Myocyte (in vitro differentiated cells): ENCODE results near the gene PRR7. TPM values are rescaled to one million over a fixed set of nuclear protein-coding genes. Genes with fewer than 3 reads are reported as not detected.
A peak's percentile ranks its signal among the peaks of the same experiment; 100 is the strongest.
"Not testable (repeated sequence)": the region's sequence is repeated elsewhere in the genome, so short reads cannot be mapped to it uniquely, and the experiment has no call there.

ENCODE experiments used
- DNase-seq: peaks from one replicate; pipeline ENCODE4 v3.0.0-alpha.2; 2012; ENCODE audit warnings: low read depth
- total RNA-seq: library from RNA; depleted of rRNA; stranded (reverse); fragments of >200 nt; gene quantifications from 2 replicates; pipeline ENCODE4 v1.2.3, GENCODE V29; 2014

The PRR7 gene
- total RNA-seq, 1 donor from 2014 or later: 23.1 TPM

DNA sequence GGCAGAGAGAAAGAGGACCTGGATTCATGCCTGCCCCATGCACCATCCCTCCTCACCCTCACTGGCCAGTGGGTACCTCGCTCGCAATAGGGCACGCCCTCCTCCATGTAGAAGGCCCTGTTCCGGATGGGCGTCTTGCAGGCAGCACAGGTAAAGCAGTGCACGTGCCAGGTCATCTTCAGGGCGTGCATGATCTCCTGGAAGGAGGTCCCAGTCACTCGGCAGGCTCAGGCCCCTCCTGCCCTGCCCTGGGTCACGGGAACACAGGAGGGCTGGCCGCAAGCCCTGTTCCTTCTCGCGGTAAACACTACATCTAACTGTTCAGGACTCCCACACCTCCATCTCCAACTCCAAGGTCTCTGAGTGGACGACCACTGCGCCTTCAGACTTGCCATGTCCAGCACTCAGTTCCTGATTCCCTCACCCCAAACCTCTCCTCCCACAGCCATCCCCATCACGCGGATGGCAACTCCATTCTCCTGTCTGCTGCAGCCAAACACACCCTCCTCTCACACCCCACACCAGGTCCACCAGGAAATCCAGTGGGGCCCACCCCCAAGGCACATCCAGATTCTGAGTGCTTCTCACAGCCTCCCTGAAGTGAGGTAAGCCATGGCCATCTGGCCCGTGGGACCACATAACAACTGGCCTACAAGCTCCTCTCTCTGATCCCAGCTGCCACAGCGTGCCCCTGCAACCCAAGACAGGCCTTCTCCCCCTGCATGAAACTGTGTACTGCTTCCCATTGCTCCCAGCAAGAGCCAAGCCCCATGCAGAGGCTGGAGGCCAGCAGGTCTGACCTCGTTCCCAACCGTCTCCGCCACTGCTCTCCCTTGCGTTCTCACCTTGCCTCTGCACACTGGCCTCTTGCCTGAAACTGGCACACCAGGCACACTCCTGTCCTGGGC is 37.6 kb downstream of the PRR7 start:
- DNase-seq: peak; percentile 88

DNA sequence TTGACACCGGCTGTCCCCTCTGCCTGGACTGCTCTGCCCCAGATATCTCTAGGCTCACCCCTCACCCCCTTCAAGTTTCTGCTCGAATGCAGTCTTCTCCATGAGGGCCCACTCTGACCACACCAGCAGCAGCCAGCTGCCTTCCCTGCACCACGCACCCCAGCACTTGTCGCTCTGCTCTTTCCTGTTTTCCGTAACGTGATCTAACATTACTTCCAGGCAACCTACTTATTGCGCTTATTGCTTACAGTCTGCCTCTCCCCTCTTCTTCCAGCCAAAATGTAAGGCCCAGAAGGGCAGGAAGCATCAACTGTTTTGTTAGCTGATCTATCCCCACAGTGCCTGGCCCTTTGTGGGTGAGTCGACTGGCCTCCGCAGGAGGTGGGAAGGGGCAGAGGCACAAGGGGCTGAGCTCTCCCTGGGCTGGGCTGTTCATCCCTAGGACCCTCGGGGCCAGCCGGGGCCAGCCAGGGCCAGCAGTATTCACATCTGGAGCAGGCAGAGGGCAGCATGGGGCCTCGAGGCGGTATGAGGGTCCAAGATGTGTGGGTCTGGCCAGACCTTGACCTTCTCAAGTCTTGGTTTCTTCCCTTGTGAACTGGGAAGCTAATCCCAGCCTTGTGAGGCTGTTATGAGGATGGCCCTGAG is 38.4 kb downstream of the PRR7 start:
- DNase-seq: peak; percentile 62

DNA sequence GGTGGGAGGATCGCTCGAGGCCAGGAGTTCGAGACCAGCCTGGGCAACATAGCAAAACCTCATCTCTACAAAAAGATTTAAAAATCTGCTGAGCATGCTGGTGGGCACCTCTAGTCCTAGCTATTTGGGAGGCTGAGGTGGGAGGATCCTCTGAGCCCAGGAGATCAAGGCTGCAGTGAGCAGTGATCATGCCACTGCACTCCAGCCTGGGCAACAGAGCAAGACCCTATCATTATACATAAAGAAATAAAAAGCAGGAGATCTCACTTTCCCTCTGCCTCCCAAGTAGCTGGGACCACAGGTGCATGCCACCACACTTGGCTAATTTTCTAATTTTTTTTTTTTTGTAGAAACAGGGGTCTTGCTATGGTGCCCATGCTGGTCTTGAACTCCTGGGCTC is 39.1 kb downstream of the PRR7 start:
- DNase-seq: not testable (repeated sequence)

DNA sequence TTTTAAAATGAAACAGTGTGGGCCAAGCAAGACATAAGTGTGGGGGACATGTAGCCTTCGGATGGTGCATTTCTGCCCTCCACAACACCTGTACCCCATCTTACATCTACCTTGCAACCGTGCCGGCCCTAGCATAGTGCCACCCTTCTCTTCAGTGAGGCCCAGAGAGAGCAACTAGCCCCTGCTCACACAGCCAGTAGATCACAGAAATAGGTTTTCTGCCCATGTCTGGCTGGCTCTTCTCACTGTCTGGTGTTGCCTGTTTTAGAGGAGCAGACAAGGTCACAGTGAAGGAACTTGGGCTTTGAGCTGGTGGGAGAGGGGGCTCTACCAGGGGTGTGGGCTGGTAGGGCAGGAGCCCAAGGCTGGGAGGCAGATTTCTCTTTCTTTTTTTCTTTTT is 39.6 kb downstream of the PRR7 start:
- DNase-seq: no peak

DNA sequence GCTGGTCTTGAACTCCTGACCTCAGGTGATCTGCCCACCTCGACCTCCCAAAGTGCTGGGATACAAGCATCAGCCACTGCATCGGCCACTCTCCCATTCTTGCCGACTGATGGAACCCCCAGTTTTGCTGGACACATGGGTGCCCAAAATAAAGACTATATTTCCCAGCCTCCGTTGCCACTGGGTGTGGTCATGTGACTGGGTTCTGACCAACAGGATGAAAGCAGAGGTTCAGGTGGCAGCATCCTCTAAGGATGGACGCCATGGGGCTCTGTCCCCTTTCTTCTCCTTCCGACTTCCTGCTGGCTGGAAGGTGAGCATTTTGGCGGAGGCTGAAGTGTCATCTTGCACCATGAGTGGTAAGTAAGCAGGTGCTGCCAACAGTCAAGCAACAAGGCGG is 40.5 kb downstream of the PRR7 start:
- no peak for DNase-seq

DNA sequence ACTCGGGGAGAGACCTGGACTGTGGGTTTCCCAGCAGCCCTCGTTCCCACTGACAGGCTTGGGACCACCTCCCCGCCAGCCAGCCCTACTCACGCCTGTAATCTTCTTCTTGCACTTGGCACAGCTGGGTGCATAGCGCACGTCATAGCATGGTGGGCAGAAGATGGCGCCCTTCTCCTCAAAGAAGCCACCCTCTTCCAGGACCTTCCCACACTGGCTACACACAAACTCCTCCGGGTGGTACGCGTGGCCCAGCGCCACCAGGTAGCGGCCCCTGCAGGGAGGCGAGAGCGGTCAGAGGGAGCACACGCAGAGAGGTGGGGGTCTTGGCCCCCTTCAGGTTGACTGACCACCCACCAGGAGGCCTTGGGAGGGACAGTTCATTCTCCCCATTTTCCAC is 41.4 kb downstream of the PRR7 start:
- no peak for DNase-seq

DNA sequence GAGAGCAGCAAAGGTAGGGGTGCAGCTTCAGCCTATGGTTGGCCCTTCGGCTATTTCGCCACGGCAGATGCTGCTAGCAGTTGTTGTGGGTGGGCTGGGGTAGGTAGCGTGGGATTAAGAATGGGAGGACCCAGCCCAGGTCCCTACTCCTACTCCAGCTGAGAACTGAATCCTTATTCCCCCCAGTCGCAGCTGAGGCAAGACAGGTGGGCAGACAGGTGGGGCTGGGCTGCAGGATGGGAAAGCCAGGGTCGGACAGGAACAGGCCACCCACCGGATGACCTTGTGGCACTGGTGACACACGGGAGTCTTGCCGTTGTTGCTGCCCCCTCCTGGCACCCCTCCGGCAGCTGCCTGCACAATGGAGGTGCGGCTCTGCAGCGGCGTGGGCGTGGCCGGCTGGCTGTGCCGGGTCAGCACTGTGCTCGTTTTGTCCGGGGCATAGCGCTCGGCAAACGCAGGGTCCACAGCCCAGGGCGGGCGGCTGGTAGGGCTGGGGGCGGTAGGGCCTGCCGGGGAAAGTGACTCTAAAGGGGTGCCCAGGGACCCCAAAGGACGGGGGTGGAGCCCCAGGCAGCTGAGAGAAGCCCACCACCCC is 42.6 kb downstream of the PRR7 start:
- DNase-seq: no peak

DNA sequence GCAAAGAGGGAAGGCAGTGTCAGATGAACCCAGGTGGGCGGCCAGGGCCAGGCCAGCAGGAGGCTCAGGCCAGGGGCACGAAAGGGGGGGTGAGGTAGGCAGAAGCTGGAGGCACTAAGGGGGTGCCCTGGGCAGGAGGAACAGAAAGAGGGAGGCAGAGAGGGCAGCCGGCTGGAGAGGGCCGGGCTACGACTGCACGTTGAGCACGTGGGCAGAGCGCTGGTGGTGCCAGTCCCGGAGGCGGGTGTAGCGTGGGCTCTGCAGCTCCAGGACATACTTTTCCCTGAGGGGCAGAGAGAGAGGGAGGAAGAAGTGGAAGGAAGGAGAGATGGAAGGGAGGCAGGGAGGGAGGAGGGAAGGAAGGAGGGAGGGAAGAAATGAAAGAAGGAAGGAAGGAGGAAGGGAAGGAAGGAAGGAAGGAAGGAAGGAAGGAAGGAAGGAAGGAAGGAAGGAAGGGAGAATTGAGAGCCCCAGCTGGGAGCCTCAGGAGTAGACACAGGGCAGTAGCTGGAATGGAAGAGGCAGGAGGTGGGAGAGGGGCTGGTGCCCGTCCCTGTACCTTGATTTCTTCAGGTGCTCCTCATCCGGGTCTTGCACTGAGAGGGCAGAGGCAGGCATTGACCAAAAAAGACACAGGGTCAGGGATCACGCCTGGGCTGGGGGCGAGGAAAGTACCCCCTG is 43.8 kb downstream of the PRR7 start:
- no peak for DNase-seq

DNA sequence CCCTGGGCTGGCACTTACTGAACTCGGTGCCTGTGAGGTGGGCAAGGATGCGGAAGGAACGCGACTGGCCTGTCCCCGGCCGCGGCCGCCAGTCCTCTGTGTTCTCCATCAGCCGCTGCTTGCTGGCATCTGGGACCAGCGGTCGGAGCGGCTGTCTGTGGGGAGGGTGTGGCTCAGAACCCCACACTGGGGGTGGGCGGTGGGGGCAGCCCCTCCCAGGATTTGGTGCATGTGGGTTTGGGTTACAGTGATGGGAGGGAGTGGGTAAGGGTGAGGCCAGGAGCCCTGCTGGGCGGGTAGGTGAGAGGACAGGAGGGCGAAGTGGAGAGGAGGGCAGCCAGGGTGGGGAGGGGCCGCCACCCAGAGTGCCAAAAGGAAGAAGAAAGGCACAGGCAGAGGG is 44.4 kb downstream of the PRR7 start:
- DNase-seq: no peak

DNA sequence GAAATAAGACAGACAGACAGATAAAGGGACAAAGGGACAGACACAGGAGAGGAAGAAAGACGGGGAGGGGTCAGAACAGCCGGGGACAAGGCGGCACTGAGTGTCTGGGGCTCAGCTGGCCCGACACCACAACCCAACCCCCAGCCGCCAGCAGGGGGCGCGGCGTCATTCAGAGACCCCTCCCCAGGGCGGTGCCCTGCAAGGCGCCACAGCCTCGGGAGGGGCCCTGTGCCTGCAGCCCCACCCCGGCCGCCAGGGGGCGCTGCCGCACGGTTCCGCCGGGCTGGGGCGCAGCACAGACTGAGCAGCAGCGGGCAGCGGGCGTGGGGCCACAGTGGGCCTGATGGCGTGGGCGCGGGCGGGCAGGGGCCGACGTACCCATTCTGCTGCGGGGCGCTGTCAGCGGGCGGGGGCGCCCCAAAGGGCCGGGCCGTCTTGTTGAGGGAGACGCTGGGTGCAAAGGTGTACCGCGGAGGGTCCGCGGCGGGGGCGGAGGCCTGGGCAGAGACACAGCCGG is 44.9 kb downstream of the PRR7 start:
- DNase-seq: no peak

DNA sequence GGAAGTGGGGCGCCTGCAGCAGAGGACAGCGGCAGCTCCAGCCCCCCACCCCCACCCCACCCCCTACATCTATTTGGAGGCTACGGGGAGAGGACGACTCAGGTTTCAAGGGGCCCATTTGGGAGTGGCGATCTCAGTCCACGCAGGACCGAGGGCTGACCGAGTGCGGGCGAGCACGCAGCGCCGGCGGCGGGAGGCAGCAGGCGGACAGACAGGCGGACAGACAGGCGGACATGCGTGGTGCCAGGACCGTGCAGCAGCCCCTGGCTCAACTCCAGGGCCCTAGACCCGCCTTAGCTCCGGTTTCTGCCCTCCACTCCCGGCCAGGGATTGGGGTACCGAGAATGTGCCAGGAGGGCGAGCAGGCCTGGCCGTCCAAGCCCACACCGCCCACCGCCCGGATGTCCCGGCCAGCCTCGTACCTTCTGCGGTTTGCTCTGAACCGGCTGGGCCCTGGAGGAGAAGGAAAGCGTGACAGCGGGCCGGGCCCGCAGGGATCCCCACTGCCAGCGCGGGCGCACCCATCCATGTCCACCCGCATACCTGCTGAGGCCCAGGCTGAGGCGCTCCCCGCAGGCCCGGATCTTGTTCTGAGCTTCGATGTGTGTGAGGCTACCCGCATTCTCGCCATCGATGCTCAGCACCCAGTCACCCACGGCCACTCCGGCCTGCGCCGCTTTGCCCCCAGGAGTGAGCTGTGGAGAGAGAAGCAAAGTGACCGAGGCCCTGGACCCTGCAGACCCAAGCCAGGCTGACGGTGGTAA is 45.6 kb downstream of the PRR7 start:
- DNase-seq: no peak

DNA sequence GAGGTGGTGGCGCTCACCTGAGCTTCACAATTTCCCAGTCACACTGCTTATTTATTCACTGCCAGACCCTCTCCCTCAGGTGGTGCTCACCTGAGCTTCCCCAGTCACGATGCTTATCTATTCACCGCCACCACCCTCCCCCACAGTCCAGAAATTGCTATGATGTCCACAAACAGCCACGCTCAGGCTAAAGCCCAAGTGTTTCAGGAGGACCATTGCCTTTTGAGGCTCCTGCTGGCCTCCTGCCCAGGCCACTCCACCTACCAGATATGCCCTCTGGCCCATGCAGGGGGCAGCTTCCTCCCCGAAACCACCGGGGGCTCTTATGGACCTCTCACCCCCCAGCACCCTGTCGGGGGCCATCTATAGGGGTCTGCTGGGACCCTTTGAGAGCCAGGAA is 46.2 kb downstream of the PRR7 start:
- no peak for DNase-seq

DNA sequence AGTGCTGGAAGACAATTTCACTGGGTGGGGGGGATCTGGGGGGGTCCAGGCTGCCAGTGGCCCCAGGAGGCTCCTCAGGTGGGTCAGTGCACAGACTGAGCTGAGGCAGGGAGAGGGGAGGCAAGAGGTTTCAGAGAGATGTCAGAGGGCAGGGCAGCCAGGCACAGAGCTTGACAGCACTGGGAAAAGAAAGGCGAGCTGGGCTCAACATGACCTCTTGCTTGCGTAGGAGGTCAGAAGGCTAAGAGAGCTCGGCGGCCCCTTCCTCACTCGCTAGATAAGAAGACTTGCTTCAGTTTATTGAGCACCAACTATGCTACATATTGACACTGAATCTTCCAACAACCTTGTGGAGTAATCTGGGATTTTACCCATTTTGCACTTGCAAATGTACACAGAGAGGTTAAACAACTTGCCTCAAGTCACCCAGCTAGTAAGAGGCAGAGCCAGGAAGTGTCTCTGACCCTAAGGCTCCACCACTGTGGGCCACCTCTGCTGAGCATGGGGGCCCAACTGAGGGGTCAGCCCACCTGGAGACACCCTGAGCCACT is 47.3 kb downstream of the PRR7 start:
- DNase-seq: no peak

DNA sequence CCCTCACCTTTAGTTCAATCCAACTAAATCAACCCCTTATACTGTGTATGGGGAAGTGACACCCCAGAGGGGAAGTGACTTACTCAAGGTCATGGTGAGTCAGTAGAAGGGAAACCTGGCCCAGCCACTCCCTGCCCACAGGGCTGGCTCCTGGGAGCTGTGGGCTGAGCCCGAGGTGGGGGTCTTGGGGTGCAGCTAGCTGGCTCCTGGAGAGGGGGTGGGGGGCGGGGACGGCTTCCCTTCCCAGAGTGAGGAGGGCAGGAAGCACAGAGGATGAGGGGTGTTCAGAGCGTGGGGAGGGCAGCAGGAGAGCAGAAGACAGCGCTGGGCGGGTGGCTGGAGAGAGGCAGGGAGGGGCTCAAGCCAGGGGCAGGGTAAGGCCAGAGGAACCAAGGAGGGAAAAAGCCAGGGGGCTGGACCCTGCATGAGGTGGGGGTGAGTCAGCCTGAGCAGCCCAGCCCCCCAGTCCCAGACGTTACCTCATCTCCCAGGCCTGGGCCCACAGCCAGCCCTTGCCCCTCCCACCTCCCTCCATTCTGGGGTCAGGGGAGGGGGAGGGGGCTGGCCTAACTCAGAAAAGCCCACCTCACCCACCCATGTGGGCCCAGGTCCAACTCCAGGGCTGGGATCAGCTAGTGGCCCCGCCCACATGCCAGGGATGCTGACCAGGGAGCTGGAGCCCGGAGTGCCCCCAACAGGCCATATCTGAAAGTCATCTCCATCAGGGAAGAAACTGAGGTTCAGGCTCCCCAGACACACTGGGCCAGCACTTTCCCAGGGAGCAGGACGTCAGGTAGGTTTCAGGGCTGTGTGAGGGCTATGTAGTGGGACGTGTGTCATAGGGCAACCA is 48.0 kb downstream of the PRR7 start:
- peak; percentile 85 for DNase-seq

DNA sequence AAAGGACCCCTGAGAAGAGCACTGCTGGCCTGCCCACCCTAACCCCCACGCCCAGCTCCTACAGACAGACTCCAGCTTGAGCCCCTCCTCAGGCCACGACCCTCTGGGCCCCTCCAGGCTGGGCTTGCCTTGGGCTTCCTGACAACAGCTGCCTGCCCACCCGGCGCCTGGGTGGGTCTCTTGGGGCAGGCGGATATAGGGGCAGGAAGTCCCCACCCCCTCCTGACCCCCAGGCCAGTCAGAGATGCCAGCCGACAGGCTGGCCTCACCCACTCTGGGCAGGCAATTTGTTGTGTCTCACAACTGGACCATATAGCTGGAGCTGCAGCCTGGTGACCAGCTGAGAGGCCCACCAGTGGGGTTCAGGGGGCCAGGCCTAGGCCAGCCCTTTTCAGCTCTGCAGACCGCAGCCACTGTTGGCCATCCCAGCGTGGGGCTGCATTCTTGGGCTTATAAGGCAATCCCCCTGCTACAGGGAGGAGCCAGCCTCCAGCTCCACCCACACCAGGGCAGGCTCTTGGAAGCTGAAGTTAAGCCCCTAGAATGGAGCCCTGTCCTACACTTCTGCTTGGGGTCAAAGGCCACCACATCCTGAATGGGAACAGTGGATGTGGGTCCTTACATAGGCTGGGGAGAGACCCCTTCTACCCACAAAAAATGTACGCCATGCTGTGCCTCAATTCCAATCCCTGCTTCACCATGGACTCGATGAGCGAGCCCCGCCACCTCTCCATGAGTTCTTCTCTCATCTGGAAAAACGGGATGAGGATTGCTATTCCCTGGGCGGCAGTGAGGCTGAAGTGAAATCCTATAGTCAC is 48.8 kb downstream of the PRR7 start:
- peak; percentile 98 for DNase-seq

DNA sequence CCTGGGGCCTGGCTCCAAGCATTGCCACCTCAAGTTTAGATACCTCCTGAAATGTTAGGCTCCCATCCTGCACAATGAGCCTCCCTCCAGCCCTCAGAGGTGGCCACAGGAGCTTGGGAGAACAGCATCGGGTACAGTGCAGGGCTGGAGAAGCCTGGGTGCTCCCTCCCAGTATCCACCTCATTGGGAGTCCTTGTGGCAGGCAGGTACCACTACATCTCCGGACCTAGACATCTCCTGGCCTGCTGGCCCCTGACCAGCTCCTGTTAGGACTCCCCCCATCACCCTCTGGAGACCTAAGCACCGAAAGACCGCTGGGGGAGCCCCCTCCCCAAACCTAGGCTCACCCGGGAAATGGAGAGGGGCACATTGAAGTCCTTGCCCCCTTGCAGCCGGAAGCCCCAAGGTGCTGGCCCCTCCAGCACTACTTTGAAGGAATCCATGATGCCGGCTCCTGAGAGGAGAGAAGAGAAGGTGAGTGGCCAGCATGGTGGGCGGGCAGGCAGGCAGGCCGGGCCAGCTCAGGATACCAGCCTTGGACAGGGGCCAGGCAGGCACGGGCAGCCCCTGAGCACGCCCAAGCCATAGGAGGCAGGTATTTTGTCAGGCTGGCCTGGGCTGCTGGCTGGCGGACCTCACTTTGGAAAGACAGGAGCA is 49.6 kb downstream of the PRR7 start:
- DNase-seq: peak; percentile 73

DNA sequence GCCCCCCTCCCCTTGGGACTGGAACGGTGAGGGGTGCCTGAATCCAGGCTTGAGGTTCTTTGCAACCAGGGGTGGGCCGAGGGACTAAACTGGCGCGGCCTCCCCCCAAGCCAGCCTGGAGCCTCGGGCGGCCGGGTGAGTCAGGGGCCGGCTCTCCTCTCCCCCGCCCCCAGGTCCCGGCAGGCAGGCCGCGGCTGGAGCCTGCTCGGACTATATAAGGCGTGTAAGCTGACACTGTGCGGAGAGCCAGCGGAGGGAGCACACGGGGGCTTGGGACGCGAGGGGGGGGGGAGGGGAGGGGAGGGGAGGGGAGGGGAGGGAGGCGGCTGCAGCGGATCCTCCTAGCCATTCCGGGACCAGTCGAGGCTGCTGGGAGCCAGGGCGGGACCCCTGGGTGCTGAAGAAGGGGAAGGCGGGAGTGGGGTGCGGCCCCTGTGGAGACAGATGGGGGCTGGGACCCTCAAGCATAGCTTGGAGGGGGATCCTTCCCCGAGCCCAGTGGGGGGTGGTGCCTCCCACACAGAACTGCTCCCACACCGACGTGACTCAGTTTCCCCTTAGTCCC is 50.2 kb downstream of the PRR7 start:
- peak; percentile 97 for DNase-seq
